ENCODE data around the gene TIMP4.

TIMP4 gene

GRCh38 chr3:12158387-12159226, at the start of gene TIMP4:
TSS of gene TIMP4 (minus strand) at chr3:12158912. CDS start at chr3:12158840, 72 bp downstream.
- DNase-seq: no peak

GRCh38 chr3:12205171-12205570, 46.5 kb upstream of the TIMP4 start:
- DNase-seq: no peak

GRCh38 chr3:12201813-12202212, 43.1 kb upstream of the TIMP4 start:
- no peak for DNase-seq

GRCh38 chr3:12198301-12198700, 39.6 kb upstream of the TIMP4 start:
- no peak for DNase-seq

- DNase-seq: no peak
Observed at GRCh38 chr3:12197475-12197874, 38.8 kb upstream of the TIMP4 start.

- DNase-seq: no peak
Observed at GRCh38 chr3:12196684-12197083, 38.0 kb upstream of the TIMP4 start.

GRCh38 chr3:12195231-12195630, 36.5 kb upstream of the TIMP4 start:
- no peak for DNase-seq

GRCh38 chr3:12194669-12195161, 36.0 kb upstream of the TIMP4 start:
- no peak for DNase-seq

- no peak for DNase-seq
Observed at GRCh38 chr3:12194209-12194608, 35.5 kb upstream of the TIMP4 start.

GRCh38 chr3:12193485-12194165, 34.9 kb upstream of the TIMP4 start:
- no peak for DNase-seq

GRCh38 chr3:12192655-12193484, 34.2 kb upstream of the TIMP4 start:
- no peak for DNase-seq

- no peak for DNase-seq
Observed at GRCh38 chr3:12192173-12192572, 33.5 kb upstream of the TIMP4 start.

- DNase-seq: no peak
Observed at GRCh38 chr3:12191559-12191958, 32.8 kb upstream of the TIMP4 start.

- no peak for DNase-seq
Observed at GRCh38 chr3:12190832-12191231, 32.1 kb upstream of the TIMP4 start.

- DNase-seq: no peak
Observed at GRCh38 chr3:12190221-12190807, 31.6 kb upstream of the TIMP4 start.

- no peak for DNase-seq
Observed at GRCh38 chr3:12188681-12189287, 30.1 kb upstream of the TIMP4 start.

GRCh38 chr3:12188328-12188648, 29.6 kb upstream of the TIMP4 start:
- no peak for DNase-seq

- no peak for DNase-seq
Observed at GRCh38 chr3:12187448-12188327, 29.0 kb upstream of the TIMP4 start.

- DNase-seq: no peak
Observed at GRCh38 chr3:12186515-12187286, 28.0 kb upstream of the TIMP4 start.

- no peak for DNase-seq
Observed at GRCh38 chr3:12186046-12186445, 27.3 kb upstream of the TIMP4 start.

All from NCI-H1694 treated with DMSO at 0.1 percent for 48 hours (cell line).